Peyer's patch (tissue), 4 donors: ENCODE data around the gene DNAJC15.

Experiments used
- POLR2A ChIP-seq, 2 donors: fragments of 450-650 bp; IDR thresholded peaks; one replicate each; pipeline ENCODE4 v1.5.1; 2017; ENCODE audit warnings: antibody characterized with exemption in 2 of 2, mild to moderate bottlenecking in 2 of 2, moderate library complexity in 2 of 2
- TF ChIP-seq, protein P1 (sequence below), 6 experiments: fragments of 450-650 bp in 4 of 6; fragments of 200-600 bp in 2 of 6; sonication (generic) in 1 of 6; IDR thresholded peaks; one replicate each; pipeline ENCODE4 v1.5.1; 2017 to 2019; ENCODE audit warnings: antibody characterized with exemption in 6 of 6, mild to moderate bottlenecking in 3 of 6, moderate library complexity in 1 of 6

DNA sequence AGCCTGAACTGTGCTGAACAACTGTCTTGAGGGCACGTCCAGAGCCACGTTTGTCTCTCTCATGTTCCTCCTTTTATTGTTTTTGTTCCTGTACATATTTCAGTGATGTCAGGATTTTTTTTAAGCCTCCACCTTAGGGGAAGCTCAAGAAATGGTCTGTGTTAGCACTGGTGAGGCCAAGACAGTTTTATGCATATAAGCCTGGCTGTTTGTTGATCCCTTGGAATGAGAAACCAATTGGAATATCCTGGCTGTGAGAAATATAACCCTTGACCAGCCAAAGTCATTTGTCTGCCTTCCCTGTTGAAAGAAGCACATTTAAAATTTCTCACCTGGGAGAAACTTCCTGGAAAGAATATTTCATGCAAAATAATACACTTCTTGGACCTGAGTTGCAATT lies 115.8 kb downstream of the DNAJC15 start:
- TF ChIP-seq, protein P1, sequence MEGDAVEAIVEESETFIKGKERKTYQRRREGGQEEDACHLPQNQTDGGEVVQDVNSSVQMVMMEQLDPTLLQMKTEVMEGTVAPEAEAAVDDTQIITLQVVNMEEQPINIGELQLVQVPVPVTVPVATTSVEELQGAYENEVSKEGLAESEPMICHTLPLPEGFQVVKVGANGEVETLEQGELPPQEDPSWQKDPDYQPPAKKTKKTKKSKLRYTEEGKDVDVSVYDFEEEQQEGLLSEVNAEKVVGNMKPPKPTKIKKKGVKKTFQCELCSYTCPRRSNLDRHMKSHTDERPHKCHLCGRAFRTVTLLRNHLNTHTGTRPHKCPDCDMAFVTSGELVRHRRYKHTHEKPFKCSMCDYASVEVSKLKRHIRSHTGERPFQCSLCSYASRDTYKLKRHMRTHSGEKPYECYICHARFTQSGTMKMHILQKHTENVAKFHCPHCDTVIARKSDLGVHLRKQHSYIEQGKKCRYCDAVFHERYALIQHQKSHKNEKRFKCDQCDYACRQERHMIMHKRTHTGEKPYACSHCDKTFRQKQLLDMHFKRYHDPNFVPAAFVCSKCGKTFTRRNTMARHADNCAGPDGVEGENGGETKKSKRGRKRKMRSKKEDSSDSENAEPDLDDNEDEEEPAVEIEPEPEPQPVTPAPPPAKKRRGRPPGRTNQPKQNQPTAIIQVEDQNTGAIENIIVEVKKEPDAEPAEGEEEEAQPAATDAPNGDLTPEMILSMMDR (IDR thresholded peaks at IDR 0.05): no peak
- no peak for TF ChIP-seq POLR2A (IDR thresholded peaks at IDR 0.05)
